ENCODE results near the gene POFUT1.

Gene POFUT1

DNA sequence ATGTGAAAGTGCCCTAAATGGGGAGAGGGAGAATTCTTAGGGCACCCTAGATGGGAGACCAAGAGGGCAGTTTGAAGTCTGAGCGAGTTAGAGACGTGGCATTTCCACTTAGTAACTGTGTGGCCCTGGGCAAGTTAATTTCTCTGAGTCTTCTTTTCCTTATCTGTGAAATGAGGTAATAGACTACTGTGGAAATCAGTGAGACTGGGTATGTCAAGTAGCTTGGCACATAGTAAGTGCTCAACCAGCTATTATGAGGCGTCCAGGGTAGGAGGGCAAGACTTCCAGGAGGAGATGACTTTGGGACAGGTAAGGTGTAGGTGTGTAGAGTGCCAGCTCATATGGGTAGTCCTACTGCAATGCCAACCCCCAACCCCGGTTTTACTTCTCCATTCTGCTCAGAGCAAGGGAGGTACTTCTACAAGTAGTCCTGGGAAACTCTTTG is 70.5 kb downstream of the POFUT1 start:
- DNase-seq (ENCODE audit: low read depth), result no peak

DNA sequence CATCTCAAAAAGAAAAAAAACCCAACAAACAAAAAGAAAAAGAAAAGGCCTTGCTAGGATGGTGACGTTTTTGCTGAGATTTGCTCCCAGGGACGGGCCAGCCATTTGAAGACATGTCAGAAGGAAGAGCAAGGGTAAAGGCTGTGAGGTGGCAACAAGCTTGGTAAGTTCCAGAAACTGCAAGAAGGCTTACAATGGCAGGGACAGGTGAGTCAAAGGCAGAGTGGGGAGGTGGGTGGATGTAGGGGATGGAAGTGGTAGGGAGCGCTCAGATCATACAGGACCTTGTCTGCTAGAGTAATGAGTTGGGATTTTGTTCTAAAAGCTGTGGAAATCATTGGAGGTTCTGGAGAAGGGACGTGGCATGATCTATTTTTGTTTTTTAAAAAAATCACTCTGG is 74.0 kb downstream of the POFUT1 start:
- no peak for DNase-seq (ENCODE audit: low read depth)

DNA sequence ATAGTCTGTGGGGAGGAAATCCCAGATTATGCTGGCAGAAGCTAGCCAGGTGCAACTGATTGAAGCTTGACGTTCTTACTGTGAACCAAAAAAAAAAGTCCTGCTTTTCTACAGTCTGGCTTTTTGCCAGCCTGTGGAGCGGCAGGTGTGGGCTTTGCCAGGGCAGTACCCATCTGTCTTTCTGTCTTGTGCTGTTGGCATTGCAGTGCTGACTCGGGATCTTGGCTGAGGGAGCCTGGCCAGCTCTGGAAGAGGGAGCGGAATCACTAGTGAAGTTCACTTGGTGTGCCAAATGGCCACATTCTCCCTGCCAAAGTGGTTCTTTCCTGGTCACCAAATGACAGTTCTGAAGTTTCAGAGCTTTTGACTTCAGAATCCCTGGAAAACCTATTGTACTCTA is 74.8 kb downstream of the POFUT1 start:
- DNase-seq (ENCODE audit: low read depth), result no peak

DNA sequence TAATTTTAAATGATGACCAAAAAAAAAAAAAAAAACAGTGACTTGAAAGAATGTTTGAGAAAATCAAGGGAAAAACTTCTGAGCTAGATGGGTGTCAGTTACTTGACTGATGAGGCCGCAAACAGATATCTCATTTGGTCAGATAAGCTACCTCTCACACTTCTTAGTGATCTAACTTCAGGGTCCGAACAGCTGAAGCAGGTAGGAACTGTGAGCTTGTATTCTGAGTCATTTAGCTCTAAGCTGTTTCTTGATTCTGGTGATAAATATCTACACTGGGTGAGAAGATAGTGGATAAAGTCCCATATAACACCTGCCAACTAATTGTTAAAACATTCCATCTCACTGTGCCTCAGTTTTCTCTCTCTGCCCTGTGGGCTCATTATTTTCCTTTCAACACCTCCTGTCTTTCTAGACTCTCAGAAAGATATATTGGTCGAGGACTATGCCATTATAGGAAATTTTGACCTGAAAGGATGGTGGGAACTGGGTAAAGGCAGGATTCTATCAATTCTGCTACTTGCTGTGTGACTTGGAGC is 77.5 kb downstream of the POFUT1 start:
- DNase-seq (ENCODE audit: low read depth), result no peak

DNA sequence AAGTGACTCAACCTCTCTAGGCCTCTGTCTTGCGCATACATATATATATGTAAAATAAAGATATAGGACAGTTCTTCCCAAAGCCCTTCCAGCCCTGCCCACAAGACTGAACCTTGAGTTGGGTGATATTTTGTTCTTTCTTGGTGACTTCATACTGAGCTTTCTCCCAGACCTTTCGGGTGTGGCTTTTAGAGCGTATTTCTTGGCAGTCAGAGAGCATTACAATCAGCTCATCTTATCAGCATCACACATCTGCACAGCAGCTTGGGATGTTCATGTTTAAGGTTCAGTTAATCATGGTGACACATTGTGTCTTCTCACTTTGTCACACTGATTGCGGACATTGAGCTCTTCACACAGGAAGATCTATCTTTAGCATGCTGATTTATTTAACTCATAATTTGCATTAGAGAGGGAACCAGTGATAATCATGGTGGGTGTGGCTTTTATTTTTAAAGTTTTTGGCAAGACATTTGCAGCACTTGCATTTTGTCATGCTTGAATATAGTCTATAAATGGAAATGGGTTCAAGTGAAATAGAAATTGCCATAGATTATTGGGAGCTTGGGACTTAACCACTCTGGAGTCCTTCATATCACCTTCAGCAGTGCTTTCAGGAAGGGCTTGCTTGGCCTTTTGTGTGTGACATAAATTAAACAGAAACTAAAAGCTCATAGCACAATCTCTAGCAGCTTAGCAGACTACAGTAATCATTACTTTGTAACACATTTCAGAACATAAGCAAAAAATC is 78.1 kb downstream of the POFUT1 start:
- peak; percentile 34 for DNase-seq (ENCODE audit: low read depth)

DNA sequence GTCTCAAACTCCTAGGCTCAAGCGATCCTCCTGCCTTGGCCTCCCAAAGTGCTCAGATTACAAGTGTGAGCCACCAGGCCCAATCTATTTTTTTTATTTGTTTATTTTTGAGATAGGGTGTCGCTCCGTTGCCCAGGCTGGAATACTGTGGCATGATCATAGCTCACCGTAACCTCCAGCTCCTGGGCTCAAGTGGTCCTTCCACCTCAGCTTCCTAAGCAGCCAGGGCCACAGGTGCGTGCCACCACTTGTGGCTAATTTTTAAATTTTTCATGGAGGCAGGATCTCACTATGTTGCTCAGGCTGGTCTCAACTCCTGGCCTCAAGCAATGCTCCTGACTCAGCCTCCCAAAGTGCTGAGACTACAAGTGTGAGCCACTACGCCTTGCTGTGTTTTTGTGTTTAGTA is 79.6 kb downstream of the POFUT1 start:
- DNase-seq (ENCODE audit: low read depth), result no peak
